GM06990 (cell line): ENCODE results near the gene ADGRB2.

Source experiments
- DNase-seq: peaks from one replicate; pipeline ENCODE4 v3.0.0-alpha.2; 2011; ENCODE audit not compliant: insufficient read length; ENCODE audit errors: extremely low read depth
- H3K27me3 ChIP-seq: replicated peaks from 2 replicates; pipeline ENCODE4 v1.6.0; 2011; ENCODE audit warnings: low read length; ENCODE audit not compliant: control insufficient read depth, insufficient read depth
- H3K36me3 ChIP-seq: 2 replicates; pipeline ENCODE4 v1.5.1; 2011; ENCODE audit warnings: low read length; ENCODE audit not compliant: control insufficient read depth, insufficient read depth
- H3K4me3 ChIP-seq: replicated peaks from 2 replicates; pipeline ENCODE4 v1.5.1; 2011; ENCODE audit warnings: low read depth, mild to moderate bottlenecking, control low read depth, low read length
- TF ChIP-seq, protein P1 (sequence below): IDR thresholded peaks from 2 replicates; pipeline ENCODE4 v1.5.1; 2011; ENCODE audit warnings: low read length, control low read depth, mild to moderate bottlenecking, inconsistent platforms; ENCODE audit not compliant: insufficient read depth, poor library complexity, severe bottlenecking

Gene ADGRB2

DNA sequence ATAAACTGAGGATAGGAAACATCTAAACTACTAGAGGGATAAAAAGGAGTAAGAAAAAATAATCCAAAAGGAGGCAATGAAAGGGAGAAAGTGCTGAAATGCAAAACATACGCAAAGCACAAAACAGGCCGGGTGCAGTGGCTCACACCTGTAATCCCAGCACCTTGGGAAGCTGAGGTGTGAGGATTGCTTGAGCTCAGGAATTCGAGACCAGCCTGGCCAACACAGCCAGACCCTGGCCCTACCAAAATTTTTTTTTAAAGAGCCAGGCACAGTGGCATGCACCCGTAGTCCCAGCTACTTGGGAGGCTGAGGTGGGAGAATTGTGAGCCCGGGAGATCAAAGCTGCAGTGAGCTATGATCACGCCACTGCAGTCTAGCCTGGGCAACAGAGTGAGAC, 41.2 kb upstream of the ADGRB2 start:
- H3K36me3 ChIP-seq: no peaks in the 10 kb centered on the region
- no peaks in the 10 kb centered on the region; the same call in 1 of the 2 replicates for H3K27me3 ChIP-seq
- H3K4me3 ChIP-seq: no peak overlapping the region
- DNase-seq: no peak
- TF ChIP-seq, protein P1, sequence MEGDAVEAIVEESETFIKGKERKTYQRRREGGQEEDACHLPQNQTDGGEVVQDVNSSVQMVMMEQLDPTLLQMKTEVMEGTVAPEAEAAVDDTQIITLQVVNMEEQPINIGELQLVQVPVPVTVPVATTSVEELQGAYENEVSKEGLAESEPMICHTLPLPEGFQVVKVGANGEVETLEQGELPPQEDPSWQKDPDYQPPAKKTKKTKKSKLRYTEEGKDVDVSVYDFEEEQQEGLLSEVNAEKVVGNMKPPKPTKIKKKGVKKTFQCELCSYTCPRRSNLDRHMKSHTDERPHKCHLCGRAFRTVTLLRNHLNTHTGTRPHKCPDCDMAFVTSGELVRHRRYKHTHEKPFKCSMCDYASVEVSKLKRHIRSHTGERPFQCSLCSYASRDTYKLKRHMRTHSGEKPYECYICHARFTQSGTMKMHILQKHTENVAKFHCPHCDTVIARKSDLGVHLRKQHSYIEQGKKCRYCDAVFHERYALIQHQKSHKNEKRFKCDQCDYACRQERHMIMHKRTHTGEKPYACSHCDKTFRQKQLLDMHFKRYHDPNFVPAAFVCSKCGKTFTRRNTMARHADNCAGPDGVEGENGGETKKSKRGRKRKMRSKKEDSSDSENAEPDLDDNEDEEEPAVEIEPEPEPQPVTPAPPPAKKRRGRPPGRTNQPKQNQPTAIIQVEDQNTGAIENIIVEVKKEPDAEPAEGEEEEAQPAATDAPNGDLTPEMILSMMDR: no peak

DNA sequence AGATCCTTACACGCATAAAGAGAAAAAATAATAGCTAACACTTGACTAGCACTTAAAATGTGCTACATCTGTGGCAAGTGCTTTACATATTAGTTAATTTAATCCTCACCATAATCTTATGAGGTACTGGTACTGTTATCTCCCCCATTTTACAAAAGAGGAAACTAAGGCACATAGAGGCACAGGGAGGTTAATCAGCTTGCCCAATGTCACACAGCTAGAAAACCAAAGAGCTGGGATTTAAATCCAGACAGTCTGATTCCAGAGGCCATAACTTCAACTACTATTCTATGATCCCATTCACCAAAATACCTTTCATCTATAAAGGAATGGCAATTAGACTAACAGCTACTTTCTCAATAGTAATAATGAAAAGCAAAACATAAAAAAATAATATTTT, 40.0 kb upstream of the ADGRB2 start:
- Histone ChIP-seq H3K27me3 (no peaks in the 10 kb centered on the region; the same call in 1 of the 2 replicates), H3K4me3 (no peak overlapping the region), H3K36me3 (no peaks in the 10 kb centered on the region)
- TF ChIP-seq, protein P1: no peak
- DNase-seq: no peak

DNA sequence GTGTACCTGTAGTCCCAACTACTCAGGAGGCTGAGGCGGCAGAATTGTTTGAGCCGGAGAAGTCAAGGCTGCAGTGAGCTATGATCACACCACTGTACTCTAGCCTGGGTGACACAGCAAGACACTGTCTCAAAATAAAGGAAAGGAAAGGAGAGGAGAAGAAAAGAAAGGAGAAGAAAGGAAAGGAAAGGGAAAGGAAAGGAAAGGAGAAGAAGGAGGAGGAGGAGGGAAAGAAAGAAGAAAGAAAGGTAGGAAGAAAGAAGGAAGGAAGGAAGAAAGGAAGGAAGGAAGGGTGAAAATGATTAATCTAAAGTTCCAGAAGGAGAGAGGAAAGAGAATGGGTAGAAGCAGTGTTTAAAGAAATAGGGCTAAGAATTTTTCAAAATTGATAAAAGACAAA, 39.5 kb upstream of the ADGRB2 start:
- TF ChIP-seq, protein P1: no peak
- DNase-seq: no peak
- H3K27me3 ChIP-seq: peaks cover 1% of the 10 kb centered on the region; the same call in 1 of the 2 replicates
- no peaks in the 10 kb centered on the region for H3K36me3 ChIP-seq
- no peak overlapping the region for H3K4me3 ChIP-seq

DNA sequence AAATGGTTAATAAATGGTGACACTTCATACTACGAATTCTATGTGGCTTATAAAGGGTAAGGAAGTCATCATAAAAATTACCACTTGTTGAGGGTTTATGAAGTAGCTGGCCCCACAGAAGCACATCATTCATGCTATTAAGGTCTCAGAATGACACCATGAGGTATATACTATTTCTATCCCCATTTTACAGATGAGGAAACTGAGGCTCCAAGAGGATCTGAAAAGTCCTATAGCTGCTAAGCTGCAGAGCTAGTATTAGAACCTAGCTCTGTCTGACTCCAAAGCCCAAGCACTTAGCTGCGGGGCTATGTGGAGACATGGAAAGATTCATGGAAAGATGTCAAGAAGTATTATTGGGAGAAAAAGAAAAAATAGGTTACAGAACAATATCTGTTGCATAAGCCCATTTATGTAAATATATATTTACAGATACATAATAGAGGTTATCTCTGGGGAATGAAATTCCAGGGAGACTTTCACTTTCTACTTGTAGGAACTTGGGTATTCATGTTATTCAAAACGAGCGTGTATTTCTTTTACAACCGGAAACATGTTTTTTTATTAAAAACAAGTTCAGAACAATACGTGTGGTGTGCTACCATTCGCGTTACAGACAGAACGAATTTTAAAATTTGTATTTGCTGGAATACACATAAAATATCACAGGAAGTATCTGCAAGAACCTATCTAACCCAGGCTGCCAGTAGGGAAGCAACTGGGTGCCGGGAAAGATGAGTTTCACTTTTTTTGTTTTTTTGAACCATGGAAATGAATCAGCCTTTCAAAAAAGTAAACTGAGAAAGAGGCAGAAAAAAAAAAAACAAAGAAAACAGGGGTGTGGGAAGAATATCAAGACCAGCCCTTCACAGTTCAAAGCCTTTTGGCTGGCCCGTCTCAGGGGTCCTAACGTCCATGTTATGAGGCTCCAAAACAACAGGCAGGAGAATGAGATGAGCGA, 38.3 kb upstream of the ADGRB2 start:
- no peaks in the 10 kb centered on the region for H3K36me3 ChIP-seq
- no peak overlapping the region for H3K4me3 ChIP-seq
- H3K27me3 ChIP-seq: peaks cover 1% of the 10 kb centered on the region; the same call in 1 of the 2 replicates
- no peak for DNase-seq
- TF ChIP-seq, protein P1: no peak

DNA sequence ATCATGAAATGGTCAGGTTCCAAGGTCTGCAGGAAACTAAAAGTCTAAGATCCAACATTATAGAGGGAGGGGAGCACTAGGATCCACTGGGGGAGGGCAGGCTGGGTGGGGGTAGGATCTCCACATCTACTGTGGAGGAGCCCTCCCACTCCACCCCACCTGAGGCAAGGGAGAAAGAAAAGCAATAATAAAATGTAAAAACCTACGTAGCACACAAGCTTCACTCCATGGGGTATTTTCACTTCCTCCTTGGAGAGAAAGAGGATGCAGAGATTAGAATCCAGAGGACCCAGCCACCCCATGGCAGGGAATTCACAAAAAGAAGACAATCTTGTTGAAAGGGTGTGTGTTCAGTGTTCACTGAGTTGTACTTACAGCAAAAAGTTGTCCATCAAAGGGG, 37.3 kb upstream of the ADGRB2 start:
- no peak overlapping the region for H3K4me3 ChIP-seq
- DNase-seq: no peak
- peaks cover 1% of the 10 kb centered on the region for H3K27me3 ChIP-seq
- no peaks in the 10 kb centered on the region for H3K36me3 ChIP-seq
- TF ChIP-seq, protein P1: no peak
